Effector memory CD8-positive, alpha-beta T cell (primary cell): ENCODE measurements around the gene ANKRD11.

Experiments
- ATAC-seq: fragments of 150-1000 bp; cut with Tn5 transposase; replicated peaks from 2 replicates; pipeline ENCODE4 v1.10.0; 2021; ENCODE audit warnings: mild to moderate bottlenecking, moderate library complexity
- DNase-seq, 3 experiments: peaks; one replicate each; pipeline ENCODE4 v3.0.0; 2021
- H3K27ac Mint-ChIP-seq, 2 donors: one replicate each; pipeline ENCODE4 v1.8.0; 2022; ENCODE audit warnings: mild to moderate bottlenecking in 2 of 2, mixed read lengths in 2 of 2, moderate library complexity in 2 of 2
- H3K27me3 Mint-ChIP-seq, 2 donors: one replicate each; pipeline ENCODE4 v1.8.0; 2022; ENCODE audit warnings: mixed read lengths in 2 of 2
- H3K36me3 Mint-ChIP-seq: one replicate; pipeline ENCODE4 v1.8.0; 2022; ENCODE audit warnings: mild to moderate bottlenecking, moderate library complexity, mixed read lengths; ENCODE audit not compliant: insufficient read depth
- H3K4me1 Mint-ChIP-seq, 2 donors: one replicate each; pipeline ENCODE4 v1.8.0; 2022; ENCODE audit warnings: low read depth in 2 of 2, mixed read lengths in 2 of 2
- H3K4me3 Mint-ChIP-seq, 2 donors: one replicate each; pipeline ENCODE4 v1.8.0; 2022; ENCODE audit warnings: mild to moderate bottlenecking in 2 of 2, mixed read lengths in 2 of 2, moderate library complexity in 2 of 2
- H3K9me3 Mint-ChIP-seq, 2 donors: one replicate each; pipeline ENCODE4 v1.8.0; 2022; ENCODE audit warnings: mixed read lengths in 2 of 2

Gene ANKRD11

DNA sequence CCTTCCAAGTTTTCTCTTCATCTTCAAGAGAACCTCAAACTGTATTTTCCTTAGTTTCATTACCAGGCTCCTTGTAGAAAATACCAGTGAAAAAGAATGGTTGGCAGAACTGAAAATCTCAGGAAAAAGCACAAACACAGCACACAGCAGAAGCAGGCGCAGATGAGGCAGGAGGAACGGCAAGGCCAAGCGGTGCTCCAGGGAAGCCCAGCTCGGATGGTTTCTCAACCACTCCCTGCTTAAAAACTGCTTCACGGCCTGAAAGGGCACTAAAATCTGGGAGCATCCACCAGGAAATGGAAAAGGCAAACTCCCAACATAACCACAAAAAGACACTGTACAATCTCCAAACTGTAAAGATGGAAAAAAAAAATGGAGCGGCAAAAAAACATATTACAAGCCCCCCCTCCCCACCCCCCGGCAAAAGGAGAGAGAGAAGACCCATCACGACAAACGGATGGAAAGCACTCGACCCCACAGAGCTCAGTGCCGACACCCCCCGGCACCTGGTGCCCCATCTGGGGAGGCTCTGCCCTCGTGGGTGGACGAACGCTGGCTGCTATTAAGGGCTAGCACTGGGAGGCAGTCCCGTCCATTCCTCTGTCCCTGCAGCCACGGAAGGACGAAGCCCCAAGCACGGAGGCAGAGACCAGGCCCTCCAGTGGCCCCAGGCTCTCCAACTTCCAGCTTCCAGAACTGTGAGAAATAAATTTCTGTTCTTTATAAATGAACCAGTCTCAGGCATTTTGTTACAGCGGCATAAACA lies 145.3 kb downstream of the ANKRD11 start:
- no peak overlapping the region for H3K4me3 Mint-ChIP-seq
- peak overlapping the region in 1 of 2 donors; percentile 4 for H3K27ac Mint-ChIP-seq
- no peaks in the 10 kb centered on the region for H3K27me3 Mint-ChIP-seq
- H3K4me1 Mint-ChIP-seq = peaks cover 62 to 74% of the 10 kb centered on the region in 2 donors
- no peaks in the 10 kb centered on the region for H3K9me3 Mint-ChIP-seq
- DNase-seq (no peak), ATAC-seq (no peak)
- peaks cover 37% of the 10 kb centered on the region for H3K36me3 Mint-ChIP-seq

DNA sequence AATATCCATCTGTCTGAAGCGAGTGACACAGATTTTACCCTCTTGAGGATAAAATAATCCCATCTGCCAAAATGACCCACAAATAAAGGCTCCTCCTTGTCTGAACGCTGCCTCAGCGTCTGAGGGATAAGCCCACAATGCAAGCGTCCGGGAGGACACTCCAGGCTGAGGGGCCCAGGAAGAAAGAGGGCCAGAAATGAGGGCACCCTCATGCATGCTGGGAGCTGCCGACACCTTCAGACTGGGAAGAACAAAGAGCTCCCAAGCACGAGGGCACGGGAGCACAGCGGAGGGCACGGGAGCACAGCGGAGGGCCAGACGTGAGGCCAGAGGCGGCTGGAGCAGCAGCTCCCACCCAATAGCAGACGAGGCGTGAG lies 145.9 kb downstream of the ANKRD11 start:
- H3K4me3 Mint-ChIP-seq = peak overlapping the region in 1 of 2 donors; percentile 41
- peak overlapping the region in 1 of 2 donors; percentile 44 for H3K27ac Mint-ChIP-seq
- H3K9me3 Mint-ChIP-seq = no peaks in the 10 kb centered on the region
- peaks cover 37% of the 10 kb centered on the region for H3K36me3 Mint-ChIP-seq
- no peaks in the 10 kb centered on the region for H3K27me3 Mint-ChIP-seq
- DNase-seq (no peak), ATAC-seq (no peak)
- H3K4me1 Mint-ChIP-seq = peaks cover 60 to 72% of the 10 kb centered on the region in 2 donors

DNA sequence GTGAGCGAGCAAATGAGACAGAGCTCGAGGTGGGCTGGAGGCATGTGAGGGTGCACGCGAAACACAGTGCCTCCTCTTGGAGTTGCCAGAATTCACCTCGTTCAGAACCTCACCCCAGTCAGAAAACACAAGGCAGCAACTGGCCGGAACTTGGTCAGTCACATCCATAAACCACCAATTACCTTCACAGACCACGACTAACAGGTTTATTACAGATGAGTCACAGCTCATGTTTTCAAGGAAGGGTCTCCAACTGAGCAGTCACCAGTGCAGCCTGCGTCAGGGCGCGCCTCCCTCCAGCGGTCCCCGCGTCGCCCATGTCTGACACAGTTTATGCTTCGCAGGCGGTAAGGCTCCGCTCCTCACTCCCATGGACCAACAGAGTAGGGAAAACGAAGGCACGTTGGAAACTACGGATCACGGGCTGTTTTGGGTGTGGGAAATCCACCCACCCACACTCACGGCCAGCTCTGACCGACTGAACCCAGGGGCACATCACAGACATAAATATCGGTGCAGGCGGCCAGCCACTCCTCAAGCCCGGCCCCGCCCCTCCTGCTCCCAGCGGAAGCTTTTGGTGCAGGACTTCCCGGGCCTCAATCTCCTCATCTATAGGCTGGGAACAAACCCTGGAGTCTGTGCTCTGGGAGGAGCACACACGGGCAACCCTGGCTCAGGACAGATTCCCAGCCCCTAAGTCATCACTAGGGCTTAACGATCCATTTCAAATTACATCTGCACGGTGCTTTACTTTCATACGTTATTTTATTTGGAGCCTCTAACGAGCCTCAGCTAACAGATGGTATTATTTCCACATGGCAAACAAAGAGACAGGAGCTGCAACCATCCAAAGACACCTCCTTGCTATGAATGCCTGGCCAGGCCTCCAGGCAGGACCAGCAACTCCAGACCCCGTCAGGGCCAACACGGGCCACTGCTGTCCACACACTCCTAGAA lies 146.6 kb downstream of the ANKRD11 start:
- Mint-ChIP-seq H3K4me1 (peaks cover 61 to 72% of the 10 kb centered on the region in 2 donors), H3K9me3 (no peaks in the 10 kb centered on the region), H3K27ac (peak overlapping the region in 1 of 2 donors; percentile 44), H3K27me3 (no peaks in the 10 kb centered on the region), H3K36me3 (peaks cover 38% of the 10 kb centered on the region), H3K4me3 (peak overlapping the region in 1 of 2 donors; percentile 41)
- DNase-seq = no peak
- no peak for ATAC-seq

GRCh38 chr16:89341697-89342694 lies 148.4 kb downstream of the ANKRD11 start:
- peak overlapping the region; percentile 10 to 46 for H3K4me3 Mint-ChIP-seq
- peaks cover 62 to 70% of the 10 kb centered on the region in 2 donors for H3K4me1 Mint-ChIP-seq

GRCh38 chr16:89341279-89341678 lies 149.1 kb downstream of the ANKRD11 start:
- no peaks in the 10 kb centered on the region for H3K27me3 Mint-ChIP-seq
- H3K4me3 Mint-ChIP-seq = peak overlapping the region in 1 of 2 donors; percentile 29
- ATAC-seq (no peak), DNase-seq (no peak)
- H3K9me3 Mint-ChIP-seq = no peaks in the 10 kb centered on the region
- H3K27ac Mint-ChIP-seq = peak overlapping the region; percentile 44 to 78
- H3K36me3 Mint-ChIP-seq = peaks cover 44% of the 10 kb centered on the region
- H3K4me1 Mint-ChIP-seq = peaks cover 58 to 63% of the 10 kb centered on the region in 2 donors

More at GRCh38 chr16:89341697-89342694, 148.4 kb downstream of the ANKRD11 start:
- DNase-seq (peak in 1 of 3 experiments; percentile 39), ATAC-seq (peak; percentile 75)
- H3K27ac Mint-ChIP-seq = peak overlapping the region; percentile 29 to 78
- H3K27me3 Mint-ChIP-seq = no peaks in the 10 kb centered on the region
- no peaks in the 10 kb centered on the region for H3K9me3 Mint-ChIP-seq
- H3K36me3 Mint-ChIP-seq = peaks cover 44% of the 10 kb centered on the region

- ATAC-seq = no peak
- no peak for DNase-seq
- no peak overlapping the region for H3K27ac Mint-ChIP-seq
- no peaks in the 10 kb centered on the region for H3K9me3 Mint-ChIP-seq
- peaks cover 42% of the 10 kb centered on the region for H3K36me3 Mint-ChIP-seq
- H3K4me1 Mint-ChIP-seq = peaks cover 59 to 63% of the 10 kb centered on the region in 2 donors
- H3K4me3 Mint-ChIP-seq = no peak overlapping the region
- H3K27me3 Mint-ChIP-seq = no peaks in the 10 kb centered on the region
These were observed 151.5 kb downstream of the ANKRD11 start for GRCh38 chr16:89338863-89339262.

- Mint-ChIP-seq H3K27me3 (no peaks in the 10 kb centered on the region), H3K9me3 (no peaks in the 10 kb centered on the region), H3K27ac (peak overlapping the region in 1 of 2 donors; percentile 68), H3K4me3 (no peak overlapping the region), H3K4me1 (peaks cover 57 to 64% of the 10 kb centered on the region in 2 donors), H3K36me3 (peaks cover 33% of the 10 kb centered on the region)
- ATAC-seq (no peak), DNase-seq (no peak)
These were observed 152.4 kb downstream of the ANKRD11 start for GRCh38 chr16:89337965-89338364.

DNA sequence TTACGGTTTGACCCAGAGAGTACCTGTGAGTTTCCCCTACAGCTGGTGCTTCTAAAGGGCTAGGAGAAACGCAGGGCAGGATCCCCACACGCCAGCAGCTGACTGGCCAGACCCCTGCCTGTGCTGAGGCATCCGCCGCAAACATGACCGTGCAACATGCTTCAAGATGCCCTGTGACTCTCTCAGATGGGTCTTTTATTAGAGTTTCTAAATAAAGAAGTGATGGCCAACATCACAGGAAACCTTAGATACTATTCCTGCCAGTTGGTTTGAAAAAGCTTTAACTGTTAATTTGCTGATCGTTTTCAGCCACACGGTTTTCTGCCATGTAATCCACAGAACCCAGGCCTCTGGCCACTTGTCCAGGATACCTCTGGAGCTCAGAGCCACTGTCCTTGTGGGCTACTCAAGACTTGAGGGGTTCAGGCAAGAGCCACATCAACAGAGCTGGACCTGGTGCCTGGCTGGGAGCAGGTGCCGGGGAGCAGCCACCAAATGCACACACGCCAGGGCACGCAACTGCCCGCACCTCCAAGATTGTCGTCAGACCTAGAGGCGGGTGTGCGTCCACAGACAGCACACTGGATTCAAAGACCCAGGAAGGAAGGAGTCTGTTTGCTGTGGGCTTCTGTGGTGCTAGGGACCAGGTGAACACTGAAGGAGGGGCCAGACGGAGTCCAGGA lies 154.4 kb downstream of the ANKRD11 start:
- no peak for ATAC-seq
- no peak for DNase-seq
- no peaks in the 10 kb centered on the region for H3K27me3 Mint-ChIP-seq
- H3K4me1 Mint-ChIP-seq = peaks cover 65 to 66% of the 10 kb centered on the region in 2 donors
- no peaks in the 10 kb centered on the region for H3K9me3 Mint-ChIP-seq
- H3K36me3 Mint-ChIP-seq = peaks cover 36% of the 10 kb centered on the region
- peak overlapping the region in 1 of 2 donors; percentile 64 for H3K4me3 Mint-ChIP-seq
- peak overlapping the region in 1 of 2 donors; percentile 67 for H3K27ac Mint-ChIP-seq

DNA sequence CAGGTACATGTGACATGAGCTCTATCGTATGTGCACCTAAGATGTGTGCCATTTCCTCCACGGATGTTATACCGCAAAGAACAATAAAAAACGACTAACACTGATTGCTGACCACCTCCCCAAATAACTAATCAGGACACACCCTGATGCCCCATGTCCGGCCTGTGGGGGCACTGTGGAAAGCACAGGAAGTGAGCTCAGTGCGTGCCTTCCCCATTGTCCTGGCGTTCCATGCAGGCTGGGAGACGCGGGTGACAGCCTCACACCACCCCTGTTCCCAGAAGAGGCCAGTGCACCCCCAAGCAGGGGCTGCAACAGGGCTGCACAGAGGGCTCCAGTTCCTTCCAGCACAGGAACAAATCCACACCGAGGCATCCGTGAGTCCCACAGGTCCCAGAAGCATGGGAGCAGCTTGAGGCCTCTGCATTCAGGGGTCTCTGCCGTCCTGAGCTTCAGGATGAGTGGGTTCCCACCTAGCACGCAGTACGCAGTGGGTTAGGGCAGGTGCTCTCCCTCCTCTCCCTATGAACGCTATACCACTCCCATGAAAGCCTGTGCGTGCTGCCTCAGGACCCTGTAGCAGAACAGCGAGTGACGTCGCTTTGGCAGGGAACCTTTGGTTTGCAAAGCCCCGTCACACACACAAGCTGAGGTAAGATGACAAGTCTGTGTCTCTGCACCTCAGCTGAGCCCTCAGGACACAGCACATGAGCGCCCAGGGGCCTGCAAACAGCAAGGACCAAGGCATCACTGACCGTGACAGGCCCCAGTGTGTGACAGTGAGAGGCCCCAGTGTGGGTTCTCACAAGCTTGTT lies 155.2 kb downstream of the ANKRD11 start:
- H3K36me3 Mint-ChIP-seq = peaks cover 36% of the 10 kb centered on the region

GRCh38 chr16:89334461-89334860 lies 155.9 kb downstream of the ANKRD11 start:
- Mint-ChIP-seq H3K27ac (peak overlapping the region; percentile 67 to 74), H3K27me3 (no peaks in the 10 kb centered on the region), H3K36me3 (peaks cover 36% of the 10 kb centered on the region), H3K4me3 (peak overlapping the region; percentile 11 to 64), H3K9me3 (no peaks in the 10 kb centered on the region), H3K4me1 (peaks cover 55 to 60% of the 10 kb centered on the region in 2 donors)
- DNase-seq (no peak), ATAC-seq (no peak)

More for the DNA sequence above, 155.2 kb downstream of the ANKRD11 start:
- ATAC-seq (no peak), DNase-seq (no peak)
- peaks cover 60 to 64% of the 10 kb centered on the region in 2 donors for H3K4me1 Mint-ChIP-seq
- H3K9me3 Mint-ChIP-seq = no peaks in the 10 kb centered on the region
- peak overlapping the region; percentile 11 to 64 for H3K4me3 Mint-ChIP-seq
- no peaks in the 10 kb centered on the region for H3K27me3 Mint-ChIP-seq
- H3K27ac Mint-ChIP-seq = peak overlapping the region; percentile 67 to 74

DNA sequence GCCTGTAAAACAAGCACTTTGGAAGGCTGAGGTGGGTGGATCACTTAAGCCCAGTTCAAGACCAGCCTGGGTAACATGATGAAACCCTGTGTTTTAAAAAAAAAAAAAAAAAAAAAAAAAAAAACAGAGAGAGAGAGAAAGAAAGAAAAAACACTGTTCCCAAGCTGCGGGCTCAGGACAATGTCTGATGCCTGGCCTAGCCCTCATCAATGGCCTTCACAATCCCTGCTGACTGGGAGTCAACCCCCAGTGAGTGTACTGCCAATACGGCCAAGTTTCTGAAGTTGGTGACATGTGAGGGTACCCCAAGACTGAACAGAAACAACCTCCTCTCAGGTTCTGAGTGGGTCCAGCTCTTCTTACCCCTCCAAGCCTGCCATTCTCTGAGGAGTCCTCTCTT lies 156.3 kb downstream of the ANKRD11 start:
- peak overlapping the region; percentile 49 to 64 for H3K4me3 Mint-ChIP-seq
- peaks cover 36% of the 10 kb centered on the region for H3K36me3 Mint-ChIP-seq
- peak overlapping the region; percentile 67 to 74 for H3K27ac Mint-ChIP-seq
- H3K27me3 Mint-ChIP-seq = no peaks in the 10 kb centered on the region
- no peak for DNase-seq
- ATAC-seq = no peak
- peaks cover 56 to 61% of the 10 kb centered on the region in 2 donors for H3K4me1 Mint-ChIP-seq
- H3K9me3 Mint-ChIP-seq = no peaks in the 10 kb centered on the region
